ENCODE results near the gene DNER. TPM values are rescaled to one million over a fixed set of nuclear protein-coding genes. Genes with fewer than 3 reads are reported as not detected.

DNER gene
- total and polyA plus RNA-seq, 2 of the 4 experiments (the other 2 are of a cell fraction) = under 0.01 to 0.14 TPM

- Histone ChIP-seq H2AFZ (replicated peaks; ENCODE audit: low read length, poor library complexity) (no peak overlapping the region), H2AK5ac (ENCODE audit: low read depth, low read length) (no peak overlapping the region), H4K20me1 (ENCODE audit: insufficient read depth, low read length) (no peaks in the 10 kb centered on the region), H4K8ac (ENCODE audit: low read depth in 2 of 2, low read length in 2 of 2) (no peak overlapping the region), H3K4me1 (ENCODE audit: control insufficient read depth, insufficient read depth, low read length) (no peaks in the 10 kb centered on the region), H3K56ac (ENCODE audit: extremely low read depth, insufficient read depth, low read length) (no peak overlapping the region), H3K14ac (replicated peaks; ENCODE audit: low read depth, low read length) (no peak overlapping the region), H3K9me3 (ENCODE audit: control insufficient read depth, insufficient read depth, low read length) (peaks cover 6% of the 10 kb centered on the region), H3K27ac (ENCODE audit: insufficient read depth, low read length) (no peak overlapping the region), H4K91ac (ENCODE audit: insufficient read depth, low read depth, low read length) (no peak overlapping the region), H2BK5ac (ENCODE audit: low read depth, low read length, poor library complexity, severe bottlenecking) (no peak overlapping the region), H3K18ac (ENCODE audit: low read depth, low read length) (no peak overlapping the region), H3K4me2 (ENCODE audit: low read depth, low read length) (no peak overlapping the region), H3K27me3 (ENCODE audit: control insufficient read depth, insufficient read depth, low read length) (no peaks in the 10 kb centered on the region), H2BK15ac (ENCODE audit: low read depth, low read length) (no peak overlapping the region), H3K79me1 (ENCODE audit: low read depth in 1 of 2, low read length in 2 of 2) (no peaks in the 10 kb centered on the region), H3K9ac (ENCODE audit: low read depth, low read length) (no peak overlapping the region), H4K5ac (ENCODE audit: low read depth, low read length) (no peak overlapping the region), H2AK9ac (replicated peaks; ENCODE audit: low read depth, low read length, poor library complexity) (no peak overlapping the region), H3K9me1 (ENCODE audit: insufficient read depth, low read length) (no peaks in the 10 kb centered on the region), H2BK120ac (ENCODE audit: low read depth, low read length) (no peak overlapping the region), H2BK20ac (ENCODE audit: low read depth, low read length) (no peak overlapping the region), H3K23ac (ENCODE audit: low read depth, low read length) (no peak overlapping the region), H3K4me3 (ENCODE audit: insufficient read depth, low read depth, low read length) (no peak overlapping the region), H3K4ac (ENCODE audit: low read depth, low read length) (no peak overlapping the region), H3K36me3 (ENCODE audit: control insufficient read depth, insufficient read depth, low read length) (no peaks in the 10 kb centered on the region)
- dilution Hi-C loops (cut with HindIII; ENCODE audit: low sequenced_read_pairs, unreplicated experiment) (no loop called here), intact Hi-C loops (cut with micrococcal nuclease) (no loop called here), in situ Hi-C loops (cut with MboI; ENCODE audit: low sequenced_read_pairs) (no loop called here)
- TF ChIP-seq MXI1 (IDR thresholded peaks at IDR 0.05; ENCODE audit: borderline replicate concordance, low read depth, low read length) = no peak
- DNase-seq (no peak), ATAC-seq (ENCODE audit: low read depth) (no peak)
- POLR2A ChIA-PET (ENCODE audit: unreplicated experiment) = no interaction called here
- CTCF ChIA-PET = no interaction called here
- no TSS peak for BruUV-seq (replicated peaks)
- 100% methylated on average over 2 of the region's 3 CpGs; no CpG with 5 or more reads in 1 of the 2 experiments for WGBS, 2 experiments (ENCODE audit: extremely low coverage in 2 of 2, insufficient read length in 1 of 2)
Observed at GRCh38 chr2:229486673-229487072, 227.7 kb downstream of the DNER start.

Data from IMR-90 (cell line).